ENCODE results near the gene HIVEP3. TPM values are rescaled to one million over a fixed set of nuclear protein-coding genes. Genes with fewer than 3 reads are reported as not detected.

Gene HIVEP3
- total RNA-seq, 1 experiment from 2014 or later = 1.2 TPM

- ChIA-PET CTCF (no interaction called here), POLR2A (no interaction called here)
- peaks cover 52% of the 10 kb centered on the region for H3K27me3 Mint-ChIP-seq (ENCODE audit: insufficient read depth, unreplicated experiment)
- no peaks in the 10 kb centered on the region for H3K4me1 Mint-ChIP-seq (ENCODE audit: insufficient read depth, unreplicated experiment)
- no peaks in the 10 kb centered on the region for H3K9me3 Mint-ChIP-seq (ENCODE audit: unreplicated experiment)
- H3K27ac Mint-ChIP-seq (ENCODE audit: low read depth, unreplicated experiment) = no peak overlapping the region
- no peak overlapping the region for H3K4me3 Mint-ChIP-seq (ENCODE audit: unreplicated experiment)
- no peak for TF ChIP-seq CTCF (IDR thresholded peaks at IDR 0.05; ENCODE audit: unreplicated experiment)
- intact Hi-C loops (cut with micrococcal nuclease) = no loop called here
- no peaks in the 10 kb centered on the region for H3K36me3 Mint-ChIP-seq (ENCODE audit: insufficient read depth, unreplicated experiment)
- no peak for DNase-seq (ENCODE audit: unreplicated experiment)
- BruUV-seq (replicated peaks) = no TSS peak
Observed at GRCh38 chr1:41907446-41907845, 11.3 kb downstream of the HIVEP3 start.

GRCh38 chr1:41906943-41907342, 11.8 kb downstream of the HIVEP3 start:
- Mint-ChIP-seq H3K4me3 (ENCODE audit: unreplicated experiment) (no peak overlapping the region), H3K9me3 (ENCODE audit: unreplicated experiment) (no peaks in the 10 kb centered on the region), H3K36me3 (ENCODE audit: insufficient read depth, unreplicated experiment) (no peaks in the 10 kb centered on the region), H3K4me1 (ENCODE audit: insufficient read depth, unreplicated experiment) (peaks cover 5% of the 10 kb centered on the region), H3K27ac (ENCODE audit: low read depth, unreplicated experiment) (no peak overlapping the region), H3K27me3 (ENCODE audit: insufficient read depth, unreplicated experiment) (peaks cover 47% of the 10 kb centered on the region)
- TF ChIP-seq CTCF (IDR thresholded peaks at IDR 0.05; ENCODE audit: unreplicated experiment) = no peak
- no TSS peak for BruUV-seq (replicated peaks)
- no peak for DNase-seq (ENCODE audit: unreplicated experiment)
- CTCF ChIA-PET = interaction anchor here (0.8 kb wide), 1 partner anchor 15 kb away, joined by 3 read pairs; no protein-coding TSS in a partner anchor
- POLR2A ChIA-PET = no interaction called here
- intact Hi-C loops (cut with micrococcal nuclease) = no loop called here

GRCh38 chr1:41905093-41905675, 13.5 kb downstream of the HIVEP3 start:
- Mint-ChIP-seq H3K36me3 (ENCODE audit: insufficient read depth, unreplicated experiment) (no peaks in the 10 kb centered on the region), H3K27ac (ENCODE audit: low read depth, unreplicated experiment) (no peak overlapping the region), H3K4me1 (ENCODE audit: insufficient read depth, unreplicated experiment) (peaks cover 23% of the 10 kb centered on the region), H3K4me3 (ENCODE audit: unreplicated experiment) (no peak overlapping the region), H3K9me3 (ENCODE audit: unreplicated experiment) (no peaks in the 10 kb centered on the region), H3K27me3 (ENCODE audit: insufficient read depth, unreplicated experiment) (peaks cover 31% of the 10 kb centered on the region)
- TF ChIP-seq CTCF (IDR thresholded peaks at IDR 0.05; ENCODE audit: unreplicated experiment) = no peak
- no TSS peak for BruUV-seq (replicated peaks)
- no peak for DNase-seq (ENCODE audit: unreplicated experiment)
- ChIA-PET CTCF (no interaction called here), POLR2A (no interaction called here)
- intact Hi-C loops (cut with micrococcal nuclease) = no loop called here

- TF ChIP-seq CTCF (IDR thresholded peaks at IDR 0.05; ENCODE audit: unreplicated experiment) = no peak
- ChIA-PET POLR2A (no interaction called here), CTCF (interaction anchor here (0.5 kb wide), 1 partner anchor 10 kb away, joined by 3 read pairs; no protein-coding TSS in a partner anchor)
- intact Hi-C loops (cut with micrococcal nuclease) = no loop called here
- H3K4me3 Mint-ChIP-seq (ENCODE audit: unreplicated experiment) = no peak overlapping the region
- H3K9me3 Mint-ChIP-seq (ENCODE audit: unreplicated experiment) = no peaks in the 10 kb centered on the region
- peaks cover 7% of the 10 kb centered on the region for H3K27me3 Mint-ChIP-seq (ENCODE audit: insufficient read depth, unreplicated experiment)
- H3K27ac Mint-ChIP-seq (ENCODE audit: low read depth, unreplicated experiment) = no peak overlapping the region
- peaks cover 24% of the 10 kb centered on the region for H3K4me1 Mint-ChIP-seq (ENCODE audit: insufficient read depth, unreplicated experiment)
- no peaks in the 10 kb centered on the region for H3K36me3 Mint-ChIP-seq (ENCODE audit: insufficient read depth, unreplicated experiment)
- no peak for DNase-seq (ENCODE audit: unreplicated experiment)
- no TSS peak for BruUV-seq (replicated peaks)
Observed at GRCh38 chr1:41902664-41903063, 16.1 kb downstream of the HIVEP3 start.

Measured in MCF 10A (cell line).